H9 (cell line): ENCODE results near the gene FAM131C. TPM values are rescaled to one million over a fixed set of nuclear protein-coding genes. Genes with fewer than 3 reads are reported as not detected.

Experiments used
- DNase-seq: peaks from one replicate; pipeline ENCODE4 v3.0.0-alpha.2; 2017
- H2AFZ ChIP-seq: one replicate; pipeline ENCODE4 v1.6.1; 2013; ENCODE audit warnings: mild to moderate bottlenecking, low read length, control low read depth, moderate library complexity
- H2AK5ac ChIP-seq: 2 replicates; pipeline ENCODE4 v1.6.1; 2013; ENCODE audit warnings: low read length, control low read depth, mixed read lengths; ENCODE audit not compliant: insufficient read length
- H2BK120ac ChIP-seq: one replicate; pipeline ENCODE4 v1.6.1; 2013; ENCODE audit warnings: low read depth, mild to moderate bottlenecking, low read length, control low read depth, inconsistent platforms; ENCODE audit not compliant: poor library complexity, severe bottlenecking
- H2BK12ac ChIP-seq: 2 replicates; pipeline ENCODE4 v1.6.1; 2013; ENCODE audit warnings: low read length, control low read depth, mixed read lengths, low read depth; ENCODE audit not compliant: insufficient read length
- H2BK15ac ChIP-seq: 2 replicates; pipeline ENCODE4 v1.6.1; 2013; ENCODE audit warnings: low read depth, low read length, control low read depth
- H2BK20ac ChIP-seq: one replicate; pipeline ENCODE4 v1.6.1; 2013; ENCODE audit warnings: low read depth, mild to moderate bottlenecking, low read length, control low read depth, inconsistent platforms; ENCODE audit not compliant: poor library complexity, severe bottlenecking
- H2BK5ac ChIP-seq: 2 replicates; pipeline ENCODE4 v1.6.1; 2013; ENCODE audit warnings: low read length, control low read depth, mixed read lengths; ENCODE audit not compliant: insufficient read length
- H3K14ac ChIP-seq: 2 replicates; pipeline ENCODE4 v1.6.1; 2013; ENCODE audit warnings: low read length, control low read depth; ENCODE audit not compliant: insufficient read depth
- H3K18ac ChIP-seq: 2 replicates; pipeline ENCODE4 v1.6.1; 2013; ENCODE audit warnings: low read depth, mild to moderate bottlenecking, mixed read lengths, low read length, control low read depth; ENCODE audit not compliant: insufficient read length
- H3K23ac ChIP-seq: 2 replicates; pipeline ENCODE4 v1.6.1; 2013; ENCODE audit warnings: low read length, control low read depth, mixed read lengths, low read depth; ENCODE audit not compliant: insufficient read length
- H3K23me2 ChIP-seq: 2 replicates; pipeline ENCODE4 v1.6.1; 2013; ENCODE audit warnings: low read depth, mild to moderate bottlenecking, mixed read lengths, low read length, control low read depth; ENCODE audit not compliant: insufficient read length, poor library complexity, severe bottlenecking
- H3K27ac ChIP-seq: 2 replicates; pipeline ENCODE4 v1.5.1; 2013; ENCODE audit warnings: low read length, control low read depth, mixed read lengths, low read depth; ENCODE audit not compliant: insufficient read length
- H3K27me3 ChIP-seq: 2 replicates; pipeline ENCODE4 v1.6.1; 2013; ENCODE audit warnings: low read length, control low read depth, inconsistent platforms; ENCODE audit not compliant: insufficient read depth
- H3K4ac ChIP-seq: 2 replicates; pipeline ENCODE4 v1.6.1; 2013; ENCODE audit warnings: low read depth, mild to moderate bottlenecking, control low read depth, inconsistent platforms, low read length, moderate library complexity
- H3K4me1 ChIP-seq: 2 replicates; pipeline ENCODE4 v1.6.1; 2013; ENCODE audit warnings: low read length, control low read depth, inconsistent platforms; ENCODE audit not compliant: insufficient read depth
- H3K4me2 ChIP-seq: 2 replicates; pipeline ENCODE4 v1.6.1; 2013; ENCODE audit warnings: low read length, control low read depth, mixed read lengths; ENCODE audit not compliant: insufficient read length, insufficient read depth
- H3K56ac ChIP-seq: 2 replicates; pipeline ENCODE4 v1.6.1; 2013; ENCODE audit warnings: low read depth, mild to moderate bottlenecking, mixed read lengths, low read length, control low read depth; ENCODE audit not compliant: insufficient read length
- H3K79me1 ChIP-seq: 2 replicates; pipeline ENCODE4 v1.6.1; 2013; ENCODE audit warnings: low read depth, mild to moderate bottlenecking, moderate library complexity, low read length, control low read depth, inconsistent platforms; ENCODE audit not compliant: insufficient read depth, poor library complexity, severe bottlenecking
- H3K79me2 ChIP-seq: 2 replicates; pipeline ENCODE4 v1.6.1; 2013; ENCODE audit warnings: low read length, control low read depth, inconsistent platforms; ENCODE audit not compliant: insufficient read depth
- H3K9ac ChIP-seq: 2 replicates; pipeline ENCODE4 v1.6.1; 2013; ENCODE audit warnings: low read length, control low read depth, mixed read lengths; ENCODE audit not compliant: insufficient read length; ENCODE audit errors: extremely low read depth
- H3K9me3 ChIP-seq: one replicate; pipeline ENCODE4 v1.6.1; 2013; ENCODE audit warnings: low read depth, low read length, inconsistent platforms; ENCODE audit not compliant: control insufficient read depth
- H3T11ph ChIP-seq: one replicate; pipeline ENCODE4 v1.6.1; 2013; ENCODE audit warnings: mild to moderate bottlenecking, low read length, control low read depth, inconsistent platforms
- H4K20me1 ChIP-seq: one replicate; pipeline ENCODE4 v1.6.1; 2013; ENCODE audit not compliant: control insufficient read depth, insufficient read length, insufficient read depth
- H4K5ac ChIP-seq: 2 replicates; pipeline ENCODE4 v1.6.1; 2013; ENCODE audit warnings: low read depth, mild to moderate bottlenecking, mixed read lengths, low read length, control low read depth; ENCODE audit not compliant: insufficient read length
- H4K8ac ChIP-seq: replicated peaks from 2 replicates; pipeline ENCODE4 v1.6.1; 2013; ENCODE audit warnings: low read length, control low read depth, mixed read lengths, low read depth; ENCODE audit not compliant: insufficient read length
- H4K91ac ChIP-seq: 2 replicates; pipeline ENCODE4 v1.6.1; 2013; ENCODE audit warnings: low read depth, mild to moderate bottlenecking, moderate library complexity, mixed read lengths, low read length, control low read depth; ENCODE audit not compliant: insufficient read length
- H3K27ac Mint-ChIP-seq, 3 experiments: 2 replicates in 2 of 3; 3 replicates in 1 of 3; pipeline ENCODE4 v1.8.0; 2020 to 2021; ENCODE audit warnings: mixed read lengths in 3 of 3, mild to moderate bottlenecking in 1 of 3, moderate library complexity in 1 of 3
- H3K27me3 Mint-ChIP-seq: 2 replicates; pipeline ENCODE4 v1.8.0; 2021; ENCODE audit warnings: low read depth, mild to moderate bottlenecking, moderate library complexity, mixed read lengths
- H3K36me3 Mint-ChIP-seq, 3 experiments: 2 replicates in 2 of 3; 3 replicates in 1 of 3; pipeline ENCODE4 v1.8.0; 2020 to 2021; ENCODE audit warnings: low read depth in 3 of 3, mixed read lengths in 3 of 3; ENCODE audit not compliant: insufficient read depth in 1 of 3
- H3K4me1 Mint-ChIP-seq, 2 experiments: 2 replicates each; pipeline ENCODE4 v1.8.0; 2020; ENCODE audit warnings: mixed read lengths in 2 of 2
- H3K4me3 Mint-ChIP-seq, 2 experiments: 2 replicates in 1 of 2; 3 replicates in 1 of 2; pipeline ENCODE4 v1.8.0; 2020 to 2021; ENCODE audit warnings: mild to moderate bottlenecking in 2 of 2, mixed read lengths in 2 of 2, moderate library complexity in 1 of 2
- H3K9me3 Mint-ChIP-seq, 2 experiments: 2 replicates in 1 of 2; 3 replicates in 1 of 2; pipeline ENCODE4 v1.8.0; 2020; ENCODE audit warnings: mild to moderate bottlenecking in 2 of 2, mixed read lengths in 2 of 2, moderate library complexity in 1 of 2
- CTCF ChIP-seq: fragments of 200-600 bp; sonication (generic); conservative IDR thresholded peaks from 3 replicates; pipeline ENCODE4 v1.8.0; 2021; ENCODE audit warnings: antibody characterized with exemption, mild to moderate bottlenecking
- WGBS: extraction: QIAGEN DNeasy Blood & Tissue Kit; methylation state at CpG from one replicate; pipeline ENCODE4 v1.1.7; 2013; ENCODE audit warnings: missing lambda C conversion rate, low lambda C conversion rate, mixed read lengths; ENCODE audit not compliant: insufficient read length; ENCODE audit errors: extremely low coverage; 5-methylcytosine and 5-hydroxymethylcytosine counted together
- total RNA-seq: library from RNA; stranded (reverse); gene quantifications from 2 replicates; pipeline ENCODE4 v1.2.1, GENCODE V29; 2021

FAM131C gene
- total RNA-seq, 1 experiment from 2014 or later, result 0.61 TPM

GRCh38 chr1:16018749-16019643 lies 54.5 kb downstream of the FAM131C start:
- Histone ChIP-seq H3K4me2 (no peak overlapping the region), H3K9ac (no peak overlapping the region), H2AFZ (no peak overlapping the region)

More at GRCh38 chr1:16018749-16019643, 54.5 kb downstream of the FAM131C start:
- no peak overlapping the region for H3K23ac ChIP-seq
- H2BK120ac ChIP-seq, result no peak overlapping the region
- 0 out of 2 replicates have a peak, but pooled peaks cover 4% of the 10 kb centered on the region for H3K4me1 ChIP-seq
- H3K27ac ChIP-seq, result no peak overlapping the region
- no peak overlapping the region for H2BK12ac ChIP-seq
- H3T11ph ChIP-seq, result no peak overlapping the region
- no CpG with 5 or more reads among the region's 23 CpGs for WGBS
- no peaks in the 10 kb centered on the region for H3K79me2 ChIP-seq
- no peak overlapping the region for H4K5ac ChIP-seq
- H2BK15ac ChIP-seq, result no peak overlapping the region
- TF ChIP-seq CTCF, result no peak
- no peaks in the 10 kb centered on the region for H4K20me1 ChIP-seq
- DNase-seq, result no peak
- Mint-ChIP-seq H3K36me3 (no peaks in the 10 kb centered on the region), H3K9me3 (no peaks in the 10 kb centered on the region), H3K27me3 (peaks cover 42% of the 10 kb centered on the region), H3K27ac (peak overlapping the region in 2 of 3 experiments; percentile 36 to 56; a peak in 3 of 7 replicates), H3K4me3 (no peak overlapping the region), H3K4me1 (peaks cover 19 to 45% of the 10 kb centered on the region in 2 experiments)
- H3K14ac ChIP-seq, result no peak overlapping the region
- no peaks in the 10 kb centered on the region for H3K79me1 ChIP-seq
- H2AK5ac ChIP-seq, result no peak overlapping the region
- no peak overlapping the region for H2BK20ac ChIP-seq
- no peak overlapping the region for H2BK5ac ChIP-seq
- no peak overlapping the region for H3K56ac ChIP-seq
- no peak overlapping the region for H3K4ac ChIP-seq
- H3K27me3 ChIP-seq, result no peaks in the 10 kb centered on the region
- no peak overlapping the region for H4K91ac ChIP-seq
- no peak overlapping the region for H3K18ac ChIP-seq
- H3K9me3 ChIP-seq, result no peaks in the 10 kb centered on the region
- H4K8ac ChIP-seq, result no peak overlapping the region
- no peaks in the 10 kb centered on the region for H3K23me2 ChIP-seq
